Stomach smooth muscle (tissue), 2 donors: ENCODE results near the gene WNT5B.

Experiments
- H3K27ac ChIP-seq: one replicate; pipeline ENCODE4 v1.7.0; 2013; ENCODE audit warnings: mild to moderate bottlenecking, low read length, inconsistent platforms
- H3K27me3 ChIP-seq, 2 donors: one replicate each; pipeline ENCODE4 v1.7.0; 2013; ENCODE audit warnings: low read length in 2 of 2; ENCODE audit not compliant: insufficient read depth in 2 of 2, control insufficient read depth in 1 of 2
- H3K36me3 ChIP-seq, 2 donors: one replicate each; pipeline ENCODE4 v1.7.0; 2013; ENCODE audit warnings: low read length in 2 of 2; ENCODE audit not compliant: control insufficient read depth in 2 of 2, insufficient read depth in 2 of 2
- H3K4me1 ChIP-seq: one replicate; pipeline ENCODE4 v1.7.0; 2013; ENCODE audit warnings: low read length; ENCODE audit not compliant: control insufficient read depth, insufficient read depth
- H3K4me3 ChIP-seq, 2 donors: one replicate each; pipeline ENCODE4 v1.7.0; 2013; ENCODE audit warnings: low read length in 2 of 2
- H3K9ac ChIP-seq, 2 donors: one replicate each; pipeline ENCODE4 v1.7.0; 2013; ENCODE audit warnings: low read length in 2 of 2, mild to moderate bottlenecking in 1 of 2
- H3K9me3 ChIP-seq, 2 donors: one replicate each; pipeline ENCODE4 v1.7.0; 2013; ENCODE audit warnings: low read length in 2 of 2; ENCODE audit not compliant: control insufficient read depth in 2 of 2
- donor health status: healthy.
- donor health status: Pancreatic carcinoma.

WNT5B gene

GRCh38 chr12:1650978-1651361, 21.9 kb downstream of the WNT5B start:
- H3K27me3 ChIP-seq, result no peaks in the 10 kb centered on the region
- H3K27ac ChIP-seq, result peak overlapping the region; percentile 87
- H3K36me3 ChIP-seq, result peaks cover 0 to 2% of the 10 kb centered on the region in 2 donors
- H3K9ac ChIP-seq, result peak overlapping the region; percentile 24 to 64
- peak overlapping the region in 1 of 2 donors; percentile 15 for H3K4me3 ChIP-seq
- H3K9me3 ChIP-seq, result no peaks in the 10 kb centered on the region
- peaks cover 25% of the 10 kb centered on the region for H3K4me1 ChIP-seq

DNA sequence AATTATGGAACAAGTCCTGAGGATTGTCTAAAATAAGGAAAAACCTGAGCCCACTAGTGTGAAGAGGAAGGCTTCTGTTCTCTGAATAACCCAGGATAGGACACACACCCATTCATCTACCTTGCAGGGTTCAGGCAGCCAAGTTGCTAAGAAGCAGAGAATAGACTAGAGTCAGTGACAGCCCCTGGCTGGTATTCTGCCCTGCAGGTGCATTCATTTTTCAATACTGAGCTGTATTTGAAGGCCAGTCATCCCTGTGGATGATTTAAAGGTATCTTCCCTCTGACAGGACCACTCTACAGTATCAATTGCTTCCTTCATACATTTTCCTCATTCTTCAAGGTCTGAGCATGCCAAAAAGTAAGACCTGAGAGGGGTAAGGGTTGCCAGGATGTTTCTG, 22.9 kb downstream of the WNT5B start:
- no peaks in the 10 kb centered on the region for H3K27me3 ChIP-seq
- peaks cover 28% of the 10 kb centered on the region for H3K4me1 ChIP-seq
- no peak overlapping the region for H3K9ac ChIP-seq
- H3K36me3 ChIP-seq, result no peaks in the 10 kb centered on the region
- H3K27ac ChIP-seq, result peak overlapping the region; percentile 87
- no peaks in the 10 kb centered on the region for H3K9me3 ChIP-seq
- no peak overlapping the region for H3K4me3 ChIP-seq

GRCh38 chr12:1655225-1655788, 26.3 kb downstream of the WNT5B start:
- Histone ChIP-seq H3K9ac (no peak overlapping the region), H3K4me1 (peaks cover 21% of the 10 kb centered on the region), H3K4me3 (no peak overlapping the region)

DNA sequence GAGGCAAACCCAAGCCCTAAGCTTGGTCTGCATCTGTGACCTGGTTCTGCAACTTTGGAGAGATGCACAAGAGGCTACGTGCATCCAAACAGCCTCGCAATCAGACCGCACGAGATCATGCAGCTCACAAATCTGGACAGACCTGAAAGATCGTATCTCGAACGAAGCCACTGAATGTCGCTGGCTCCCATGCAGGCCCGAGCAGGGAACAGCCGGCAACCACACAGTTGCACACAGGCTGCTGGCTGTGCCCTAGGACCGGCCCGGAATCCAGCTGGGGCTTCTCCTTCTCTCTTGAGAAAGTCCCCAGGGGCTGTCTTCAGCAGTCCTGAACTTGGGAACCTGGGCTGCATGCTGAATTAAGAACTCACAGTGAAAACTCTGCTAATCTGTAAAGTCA, 27.9 kb downstream of the WNT5B start:
- Histone ChIP-seq H3K9ac (no peak overlapping the region), H3K27ac (no peak overlapping the region)

More at GRCh38 chr12:1655225-1655788, 26.3 kb downstream of the WNT5B start:
- Histone ChIP-seq H3K9me3 (no peaks in the 10 kb centered on the region), H3K36me3 (no peaks in the 10 kb centered on the region), H3K27me3 (no peaks in the 10 kb centered on the region), H3K27ac (no peak overlapping the region)

GRCh38 chr12:1657688-1658087, 28.7 kb downstream of the WNT5B start:
- H3K27ac ChIP-seq, result no peak overlapping the region
- H3K9ac ChIP-seq, result no peak overlapping the region

More for the DNA sequence above, 27.9 kb downstream of the WNT5B start:
- Histone ChIP-seq H3K36me3 (no peaks in the 10 kb centered on the region), H3K27me3 (no peaks in the 10 kb centered on the region), H3K9me3 (no peaks in the 10 kb centered on the region), H3K4me3 (no peak overlapping the region), H3K4me1 (peaks cover 8% of the 10 kb centered on the region)

DNA sequence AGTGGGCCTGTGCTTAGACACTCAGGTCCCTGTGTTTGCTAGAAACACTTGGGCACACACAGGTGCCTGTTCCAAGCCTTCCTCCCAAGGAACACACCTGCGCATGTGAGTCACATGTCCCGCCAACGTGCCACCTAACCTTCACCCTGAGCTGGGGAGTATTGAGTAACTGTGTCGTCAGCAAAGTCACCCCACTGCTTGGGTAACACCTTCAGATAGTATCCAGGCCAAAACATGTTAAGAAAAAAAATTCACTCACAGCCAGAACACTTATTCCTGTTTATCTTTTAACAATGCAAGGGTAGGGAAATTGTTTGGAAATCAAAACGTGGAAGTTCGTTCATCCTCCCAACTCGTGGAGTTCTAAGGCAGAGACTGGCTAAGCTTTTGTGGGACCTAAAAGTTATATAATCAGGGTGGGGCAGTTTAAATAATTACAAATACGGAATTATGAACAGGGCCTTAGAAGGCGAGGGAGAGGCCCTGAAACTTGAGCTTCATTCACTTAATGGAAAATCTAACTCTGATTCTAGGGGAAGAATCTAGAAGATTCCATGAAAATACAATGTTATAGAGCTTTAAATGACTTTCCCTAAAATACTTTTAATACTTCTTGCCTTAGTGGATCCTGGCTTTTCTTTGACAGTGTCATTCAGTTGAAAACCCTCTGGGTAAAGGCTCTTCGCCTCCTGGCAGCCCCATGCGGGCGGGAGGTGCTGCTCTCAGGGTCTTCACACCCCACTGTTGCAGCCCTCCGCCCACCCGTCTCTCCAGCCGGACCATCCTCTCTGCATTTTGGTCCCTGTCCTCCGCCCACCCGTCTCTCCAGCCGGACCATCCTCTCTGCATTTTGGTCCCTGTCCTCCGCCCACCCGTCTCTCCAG, 31.5 kb downstream of the WNT5B start:
- H3K9ac ChIP-seq, result peak overlapping the region in 1 of 2 donors; percentile 30
- no peak overlapping the region for H3K4me3 ChIP-seq
- H3K27ac ChIP-seq, result peak overlapping the region; percentile 76

More at GRCh38 chr12:1657688-1658087, 28.7 kb downstream of the WNT5B start:
- Histone ChIP-seq H3K36me3 (no peaks in the 10 kb centered on the region), H3K9me3 (no peaks in the 10 kb centered on the region), H3K27me3 (no peaks in the 10 kb centered on the region), H3K4me1 (peaks cover 8% of the 10 kb centered on the region), H3K4me3 (no peak overlapping the region)

GRCh38 chr12:1661553-1662335, 32.7 kb downstream of the WNT5B start:
- Histone ChIP-seq H3K27ac (peak overlapping the region; percentile 66), H3K9me3 (no peaks in the 10 kb centered on the region), H3K36me3 (no peaks in the 10 kb centered on the region), H3K4me3 (peak overlapping the region; percentile 46 to 71), H3K9ac (peak overlapping the region; percentile 38 to 55), H3K27me3 (no peaks in the 10 kb centered on the region), H3K4me1 (peaks cover 6% of the 10 kb centered on the region)

More for the DNA sequence above, 31.5 kb downstream of the WNT5B start:
- no peaks in the 10 kb centered on the region for H3K36me3 ChIP-seq
- no peaks in the 10 kb centered on the region for H3K27me3 ChIP-seq
- H3K9me3 ChIP-seq, result no peaks in the 10 kb centered on the region
- H3K4me1 ChIP-seq, result peaks cover 8% of the 10 kb centered on the region

DNA sequence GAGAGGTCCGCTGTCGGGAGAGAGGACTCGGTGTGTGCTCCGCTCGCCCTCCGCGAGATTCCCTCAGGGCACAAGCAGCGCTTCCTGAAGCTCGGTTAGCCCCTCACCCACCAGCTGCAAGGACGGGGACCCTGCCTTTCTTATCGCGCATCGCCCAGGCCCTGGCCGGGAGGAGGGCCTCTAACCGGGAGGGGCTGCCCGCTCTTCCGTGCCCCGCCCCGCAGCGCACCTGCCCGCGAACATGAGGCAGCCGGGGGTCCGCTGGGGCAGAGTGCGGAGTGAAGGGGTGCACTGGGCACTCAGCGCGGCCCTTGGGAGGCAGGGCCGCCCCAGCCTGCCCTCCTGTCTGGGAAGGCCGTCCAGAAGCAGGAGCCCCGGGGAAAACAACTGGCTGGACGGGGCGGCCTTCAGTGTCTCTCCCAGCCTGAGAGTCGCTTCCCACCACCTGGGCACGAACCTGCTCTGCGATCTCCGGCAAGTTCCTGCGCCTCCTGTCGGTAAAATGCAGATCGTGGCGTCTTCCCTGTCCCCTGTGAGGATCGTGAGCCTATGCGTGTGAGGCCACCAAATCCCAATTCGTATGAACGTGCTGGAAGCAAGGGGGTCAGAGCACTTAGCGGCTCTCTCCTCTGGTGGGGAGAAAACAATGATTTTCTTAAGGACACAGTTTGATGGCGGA, 33.9 kb downstream of the WNT5B start:
- Histone ChIP-seq H3K9ac (no peak overlapping the region), H3K36me3 (no peaks in the 10 kb centered on the region), H3K27me3 (no peaks in the 10 kb centered on the region), H3K4me1 (peaks cover 1% of the 10 kb centered on the region), H3K27ac (no peak overlapping the region), H3K4me3 (peak overlapping the region in 1 of 2 donors; percentile 8), H3K9me3 (no peaks in the 10 kb centered on the region)

- Histone ChIP-seq H3K9me3 (no peaks in the 10 kb centered on the region), H3K27me3 (no peaks in the 10 kb centered on the region), H3K4me1 (no peaks in the 10 kb centered on the region), H3K36me3 (no peaks in the 10 kb centered on the region), H3K9ac (no peak overlapping the region), H3K27ac (no peak overlapping the region), H3K4me3 (no peak overlapping the region)
Measured at GRCh38 chr12:1663440-1664132, 34.6 kb downstream of the WNT5B start.

GRCh38 chr12:1665366-1665765, 36.3 kb downstream of the WNT5B start:
- Histone ChIP-seq H3K27ac (no peak overlapping the region), H3K36me3 (no peaks in the 10 kb centered on the region), H3K27me3 (no peaks in the 10 kb centered on the region), H3K4me1 (no peaks in the 10 kb centered on the region), H3K4me3 (no peak overlapping the region), H3K9ac (no peak overlapping the region), H3K9me3 (no peaks in the 10 kb centered on the region)
